ENCODE data around the gene CASZ1.

Gene CASZ1

GRCh38 chr1:10667861-10668761, 128.3 kb downstream of the CASZ1 start:
- no peak for DNase-seq

GRCh38 chr1:10665930-10666850, 130.3 kb downstream of the CASZ1 start:
- DNase-seq, result no peak

GRCh38 chr1:10665226-10665625, 131.2 kb downstream of the CASZ1 start:
- DNase-seq, result no peak

GRCh38 chr1:10664251-10664650, 132.2 kb downstream of the CASZ1 start:
- DNase-seq, result no peak

GRCh38 chr1:10663678-10664035, 132.8 kb downstream of the CASZ1 start:
- no peak for DNase-seq

- DNase-seq, result no peak
Measured at GRCh38 chr1:10662824-10663677, 133.4 kb downstream of the CASZ1 start.

GRCh38 chr1:10662090-10662688, 134.3 kb downstream of the CASZ1 start:
- DNase-seq, result no peak

- no peak for DNase-seq
Measured at GRCh38 chr1:10661453-10661852, 135.0 kb downstream of the CASZ1 start.

- DNase-seq, result no peak
Measured at GRCh38 chr1:10659646-10660540, 136.6 kb downstream of the CASZ1 start.

GRCh38 chr1:10659218-10659617, 137.2 kb downstream of the CASZ1 start:
- no peak for DNase-seq

GRCh38 chr1:10658396-10659066, 137.9 kb downstream of the CASZ1 start:
- DNase-seq, result no peak

- no peak for DNase-seq
Measured at GRCh38 chr1:10657088-10657847, 139.2 kb downstream of the CASZ1 start.

GRCh38 chr1:10656431-10656830, 140.0 kb downstream of the CASZ1 start:
- DNase-seq, result no peak

- no peak for DNase-seq
Measured at GRCh38 chr1:10655002-10655401, 141.4 kb downstream of the CASZ1 start.

- no peak for DNase-seq
Measured at GRCh38 chr1:10653370-10654125, 142.9 kb downstream of the CASZ1 start.

GRCh38 chr1:10652626-10653025, 143.8 kb downstream of the CASZ1 start:
- DNase-seq, result no peak

GRCh38 chr1:10651793-10652192, 144.7 kb downstream of the CASZ1 start:
- no peak for DNase-seq

GRCh38 chr1:10651389-10651766, 145.1 kb downstream of the CASZ1 start:
- DNase-seq, result no peak

All from NK-92 treated with Interleukin-12 subunit alpha and Interleukin-12 subunit beta, amount 100 ng/mL, for 24 hours (cell line).